NCI-H446 treated with DMSO at 0.1 percent for 48 hours (cell line): Measurements from ENCODE around the gene PCBP2.
A peak's percentile ranks its signal among the peaks of the same experiment; 100 is the strongest.

Experiments
- DNase-seq: peaks from one replicate; lab custom pipeline; 2025; lab: John Stamatoyannopoulos, UW

The PCBP2 gene

DNA sequence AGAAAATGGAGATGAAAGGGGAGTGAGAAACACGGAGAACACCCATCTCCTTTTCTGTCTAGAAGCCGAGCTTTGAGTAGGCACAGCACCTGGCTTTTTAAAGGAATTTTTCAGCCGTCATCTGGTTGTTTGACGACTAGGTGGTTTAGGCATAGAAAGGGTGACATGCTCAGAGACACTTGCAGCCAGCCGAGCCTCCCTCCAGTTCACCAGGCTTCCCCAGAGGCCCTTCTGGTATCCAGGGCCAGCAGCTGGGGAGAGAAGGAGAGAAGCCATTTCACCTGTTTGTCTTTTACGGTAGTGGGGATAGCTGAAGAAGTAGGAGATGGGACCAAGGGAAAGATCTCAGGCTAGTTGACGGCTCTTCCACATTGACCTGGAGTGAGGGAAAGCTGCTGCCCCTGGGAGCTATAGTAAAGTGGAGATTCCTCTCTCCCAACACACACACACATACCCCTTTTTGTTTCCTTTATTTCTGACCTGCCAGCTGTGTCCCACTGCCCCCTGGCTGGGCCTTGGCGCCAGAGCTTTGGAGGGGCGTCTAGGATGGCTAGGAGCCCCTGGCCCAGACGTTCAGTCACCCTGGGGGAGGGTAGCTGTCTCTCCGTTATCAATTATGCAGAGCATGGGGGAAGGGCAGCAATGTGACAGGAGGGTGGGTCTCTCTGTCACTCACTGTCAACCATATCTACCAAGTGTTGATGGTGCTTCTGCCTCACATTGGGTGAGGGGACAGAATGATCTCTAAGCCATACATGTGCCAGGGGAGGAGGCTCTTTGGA, 41.9 kb downstream of the PCBP2 start:
- DNase-seq: no peak

DNA sequence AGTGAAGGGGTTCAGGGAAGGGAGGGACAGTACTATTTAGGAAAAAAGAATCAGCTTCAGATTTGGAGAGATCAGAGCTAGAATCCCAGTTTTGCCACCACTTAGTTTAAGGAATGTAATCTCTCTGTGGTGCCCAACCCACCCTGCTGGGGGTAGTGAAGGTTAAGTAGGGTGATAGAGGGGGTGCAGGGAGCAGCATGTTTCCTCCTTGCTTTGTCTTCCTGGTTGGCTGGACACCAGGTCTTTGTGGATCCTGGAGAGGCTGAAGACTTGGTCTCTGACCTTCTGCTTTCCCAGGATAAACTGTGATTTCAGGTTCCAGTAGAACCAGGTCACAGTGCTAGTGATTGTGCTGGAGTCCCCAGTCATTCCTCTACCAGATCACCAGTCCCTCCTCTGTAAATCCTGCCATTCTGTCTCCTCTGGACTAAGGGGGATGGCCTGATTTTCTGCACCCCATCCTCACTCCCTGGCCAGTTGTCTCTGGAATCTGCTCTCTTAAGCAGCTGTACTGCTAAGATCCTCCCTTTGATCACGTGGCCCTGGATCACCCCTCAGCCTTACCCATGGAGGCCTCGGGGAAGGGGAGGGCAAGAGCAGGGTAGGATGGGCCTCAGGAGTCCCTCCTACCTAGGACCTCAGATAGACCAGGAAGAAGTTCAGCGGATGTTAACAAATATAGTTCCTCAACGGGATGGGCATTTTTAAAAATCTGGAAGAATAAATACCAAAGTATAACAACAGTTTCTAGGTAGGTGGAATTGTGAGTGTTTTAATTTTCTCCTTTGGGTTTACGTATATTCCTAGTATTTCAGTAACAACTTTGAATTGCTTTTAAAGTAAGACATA, 44.2 kb downstream of the PCBP2 start:
- DNase-seq: no peak

DNA sequence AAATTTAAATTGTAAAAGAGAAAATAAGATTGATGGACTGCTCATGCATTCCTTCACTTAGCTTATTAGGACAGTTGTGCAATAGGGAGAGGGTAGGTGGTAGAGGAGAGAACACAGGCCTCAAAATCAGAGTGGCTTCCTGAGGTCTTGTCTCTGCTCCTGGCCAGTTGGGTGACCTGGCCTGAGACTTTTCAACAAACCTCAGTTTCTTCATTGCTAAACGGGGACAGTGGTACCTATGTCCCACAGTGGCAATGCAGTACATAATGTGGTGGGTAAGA, 44.8 kb downstream of the PCBP2 start:
- DNase-seq: no peak

DNA sequence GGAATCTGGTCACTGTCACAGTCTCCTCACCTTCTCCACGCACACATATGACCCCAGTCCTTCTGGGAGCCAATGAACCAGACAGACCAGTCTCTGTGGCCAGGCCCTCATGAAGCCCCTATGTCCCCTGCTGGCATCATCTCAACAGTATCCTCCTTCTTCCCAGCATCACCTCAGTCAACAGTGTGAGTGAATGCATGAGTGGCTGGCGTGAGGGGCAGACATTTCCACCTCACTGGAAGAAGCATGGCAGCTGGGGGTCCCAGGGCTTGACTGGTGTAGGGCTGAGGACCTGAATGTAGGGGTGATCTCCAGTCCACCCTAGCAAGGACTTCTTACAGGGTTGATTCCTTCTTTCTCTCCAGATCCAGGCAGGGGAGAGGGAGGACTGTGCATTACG, 45.6 kb downstream of the PCBP2 start:
- DNase-seq: no peak

DNA sequence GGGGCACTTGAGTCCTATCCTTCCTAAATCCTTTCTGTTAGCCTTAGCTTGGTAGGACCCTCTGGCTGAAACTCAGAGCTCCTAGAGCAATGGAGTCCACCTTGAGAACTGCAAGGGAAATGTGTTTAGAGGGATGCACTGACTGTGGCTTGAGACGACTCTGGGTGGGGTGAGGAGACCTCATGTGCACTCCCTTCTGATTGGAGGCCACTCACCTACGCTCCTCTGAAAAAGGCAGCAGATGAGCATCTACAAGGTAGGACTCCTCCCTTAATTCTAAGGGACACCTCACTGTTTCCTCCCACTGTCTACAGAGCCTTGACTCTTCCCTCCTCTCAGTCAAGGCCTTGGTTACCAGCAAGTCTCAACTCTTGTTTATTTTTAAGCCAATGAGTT, 46.3 kb downstream of the PCBP2 start:
- DNase-seq: no peak

DNA sequence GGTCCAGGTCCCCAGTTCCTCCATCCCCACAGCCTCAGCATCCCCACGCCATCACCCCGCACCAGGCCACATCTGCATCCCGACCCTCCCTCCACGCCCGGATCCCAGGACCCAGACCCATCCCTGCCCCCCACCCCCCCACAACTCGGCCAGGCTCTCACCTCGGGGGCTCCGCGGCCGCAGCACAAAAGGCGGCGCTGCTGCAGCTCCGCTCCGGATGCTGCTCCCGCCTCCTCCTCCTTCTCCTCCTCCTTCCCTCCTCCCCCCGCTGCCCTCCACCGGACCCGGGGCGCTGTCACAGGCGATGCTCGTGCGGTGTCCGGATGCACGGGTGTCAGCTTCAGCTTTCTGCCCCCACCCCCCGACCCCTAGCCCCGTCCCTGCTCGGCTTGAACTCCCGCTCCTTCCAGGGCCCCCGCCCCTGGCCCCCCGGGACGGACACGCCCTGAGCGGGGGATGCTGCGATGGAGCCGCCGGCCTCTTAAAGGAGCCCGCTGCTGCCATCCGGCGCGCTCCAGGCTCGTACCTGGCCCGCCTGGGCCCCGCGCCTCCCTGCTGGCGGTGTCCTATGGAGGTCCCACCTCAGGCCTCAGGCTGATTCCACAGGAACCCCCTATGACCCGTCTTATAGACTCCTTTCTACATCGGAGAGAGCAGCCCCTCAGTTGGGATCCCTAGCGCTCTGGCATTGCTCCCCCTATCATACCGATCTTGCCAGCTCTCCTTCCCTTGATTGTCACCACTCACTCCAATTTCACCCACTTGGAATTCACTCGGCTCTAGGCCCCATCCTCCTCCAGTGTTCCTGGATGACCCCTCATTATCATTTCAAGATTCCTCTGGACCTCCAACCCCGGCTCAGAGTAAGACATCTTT, 47.6 kb downstream of the PCBP2 start, which contains the start of gene MAP3K12:
MAP3K12 (minus strand) TSS at position 193 of the 876 bp plus-strand sequence. CDS start 12,067 bp downstream, outside the sequence.
- no peak for DNase-seq

DNA sequence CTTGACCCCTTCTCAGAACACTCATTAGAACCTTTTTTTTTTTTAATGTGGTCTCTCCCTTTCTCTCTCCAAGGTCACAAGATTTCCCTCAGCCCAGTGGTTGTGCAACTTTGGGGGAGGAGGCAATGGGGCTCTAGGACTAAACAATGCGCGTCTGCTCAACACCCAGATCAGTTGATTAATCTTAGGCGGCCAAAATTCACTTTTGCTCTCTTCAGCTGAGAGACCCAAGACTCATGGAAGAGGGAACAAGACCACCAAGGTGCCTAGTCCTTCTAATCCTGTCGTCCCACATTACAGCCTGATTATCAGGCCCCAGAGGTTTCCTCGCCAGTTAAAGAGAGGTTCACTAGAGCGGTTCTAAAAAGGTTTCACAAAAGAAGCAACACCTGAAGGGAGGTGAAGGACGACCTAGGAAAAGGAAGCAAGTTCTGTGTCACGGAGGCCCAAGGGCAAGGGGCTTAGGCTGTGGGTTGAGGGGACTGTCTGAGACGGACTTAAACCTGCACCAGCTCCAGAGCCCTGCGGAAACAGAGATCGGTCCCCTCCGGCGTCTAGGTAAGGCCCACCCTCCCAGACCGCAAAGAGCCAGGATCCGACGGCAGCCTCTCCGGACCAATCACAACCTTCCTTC, 48.4 kb downstream of the PCBP2 start:
- DNase-seq: no peak

DNA sequence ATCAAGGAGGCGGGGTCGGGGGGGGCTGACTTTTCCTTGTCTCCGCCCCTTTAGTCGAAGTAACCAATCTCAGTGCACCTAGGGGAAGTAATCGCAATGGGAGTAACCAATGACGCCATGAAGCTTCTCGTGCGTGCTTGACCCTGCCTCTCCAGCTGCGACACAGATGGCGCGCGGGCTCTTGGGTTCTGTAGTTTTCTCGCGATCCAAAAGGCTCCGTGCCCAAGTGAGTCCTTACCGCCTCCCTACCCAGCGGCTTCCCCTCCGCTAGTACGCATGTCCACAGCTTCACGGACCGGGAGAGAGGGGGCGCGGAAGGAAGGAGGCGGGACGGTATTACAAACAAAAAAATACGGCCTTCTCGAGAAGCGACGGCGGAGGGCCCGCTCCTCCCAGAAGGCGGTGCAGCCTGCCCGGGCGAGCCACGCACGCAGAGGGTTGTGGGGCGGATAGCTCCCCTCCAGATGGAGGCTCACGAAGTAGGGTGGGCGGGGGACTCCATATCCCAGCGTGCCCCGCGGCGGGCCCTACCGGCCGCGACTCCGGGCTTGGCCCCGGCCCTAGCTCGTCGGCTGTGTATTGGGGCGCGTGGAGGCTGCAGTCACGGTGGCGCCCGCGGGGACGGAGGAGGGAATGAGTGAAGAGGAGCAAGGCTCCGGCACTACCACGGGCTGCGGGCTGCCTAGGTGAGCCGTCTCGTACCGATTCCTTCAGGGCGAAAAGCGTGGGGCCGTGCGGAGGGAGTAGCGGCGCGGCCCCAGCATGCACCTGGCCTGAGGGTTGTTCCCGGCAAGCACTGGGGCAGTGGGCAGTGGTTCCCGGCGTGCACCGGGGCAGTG, 49.1 kb downstream of the PCBP2 start, which contains the start of gene TARBP2:
TARBP2 (plus strand) TSS at position 508 of the 839 bp plus-strand sequence; CDS start at position 634, 126 bp downstream.
- DNase-seq: peak; percentile 98

DNA sequence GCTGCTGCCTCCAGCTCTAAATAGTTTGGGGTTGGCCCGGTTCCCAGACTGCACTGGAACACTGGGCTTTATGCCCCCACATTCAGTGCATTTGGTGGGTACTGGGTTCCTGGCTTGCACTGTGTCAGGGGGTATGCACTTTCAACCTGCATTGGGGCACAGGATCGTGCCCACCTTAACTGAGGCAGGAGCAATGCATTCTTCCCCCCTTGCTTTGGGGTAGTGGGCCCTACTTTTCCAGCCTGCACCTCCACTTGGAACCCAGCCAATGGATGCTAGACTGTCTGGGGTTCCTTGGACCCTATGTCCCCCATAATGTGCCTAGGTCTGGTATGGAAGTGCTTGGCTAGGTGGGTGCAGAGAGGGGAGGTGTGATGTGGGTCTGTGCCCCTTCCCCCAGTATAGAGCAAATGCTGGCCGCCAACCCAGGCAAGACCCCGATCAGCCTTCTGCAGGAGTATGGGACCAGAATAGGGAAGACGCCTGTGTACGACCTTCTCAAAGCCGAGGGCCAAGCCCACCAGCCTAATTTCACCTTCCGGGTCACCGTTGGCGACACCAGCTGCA, 49.8 kb downstream of the PCBP2 start:
- DNase-seq: no peak

DNA sequence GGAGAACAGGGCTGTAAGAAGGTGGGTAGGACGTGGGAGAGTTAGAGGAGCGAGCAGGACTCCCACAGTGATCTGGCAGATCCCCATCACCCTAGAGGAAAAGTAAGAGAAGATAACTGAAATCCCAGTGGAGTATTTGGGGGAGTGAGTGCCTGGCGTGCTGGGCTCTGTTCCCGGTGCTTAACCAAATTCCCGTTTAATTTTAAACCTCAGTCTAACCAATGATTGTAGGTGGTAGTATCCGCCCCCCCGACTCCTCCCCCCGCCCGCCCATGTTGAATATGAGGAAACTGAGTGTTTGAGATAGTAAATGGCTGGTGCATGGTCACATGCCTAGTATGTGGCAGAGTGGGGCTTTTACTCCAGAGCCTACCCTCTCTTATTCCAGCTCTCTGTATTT, 50.4 kb downstream of the PCBP2 start:
- no peak for DNase-seq

DNA sequence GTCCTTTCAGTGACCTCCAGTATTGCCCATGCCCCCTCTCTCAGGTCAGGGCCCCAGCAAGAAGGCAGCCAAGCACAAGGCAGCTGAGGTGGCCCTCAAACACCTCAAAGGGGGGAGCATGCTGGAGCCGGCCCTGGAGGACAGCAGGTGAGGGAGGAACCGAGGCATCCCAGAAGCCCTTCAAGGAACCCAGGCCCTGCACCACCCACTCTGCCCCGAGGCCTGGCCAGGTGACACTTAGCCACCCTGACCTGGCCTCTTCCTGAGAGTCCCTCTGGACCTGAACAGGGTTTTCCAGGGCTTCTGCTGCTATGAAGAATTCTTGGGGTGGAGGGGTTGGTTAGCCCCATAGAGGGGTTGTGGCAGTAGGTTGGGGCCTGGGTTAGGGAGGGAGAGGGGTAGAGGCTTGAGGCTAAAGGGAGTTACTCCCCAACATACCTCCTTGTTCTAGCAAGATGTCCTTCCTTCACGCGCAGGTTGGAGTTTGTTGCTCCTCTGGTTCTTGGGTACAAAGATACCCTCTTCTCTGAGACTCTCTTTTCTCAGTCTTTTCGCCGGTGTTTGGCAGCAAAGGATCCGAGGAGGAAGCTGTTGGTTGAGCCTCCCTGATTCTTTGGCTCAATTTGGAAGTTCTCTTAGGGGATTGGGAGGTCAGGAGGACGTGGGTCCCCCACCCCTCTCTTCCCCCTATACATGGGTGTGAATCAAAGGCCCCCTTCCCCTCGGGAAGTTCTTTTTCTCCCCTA, 51.3 kb downstream of the PCBP2 start:
- DNase-seq: no peak

DNA sequence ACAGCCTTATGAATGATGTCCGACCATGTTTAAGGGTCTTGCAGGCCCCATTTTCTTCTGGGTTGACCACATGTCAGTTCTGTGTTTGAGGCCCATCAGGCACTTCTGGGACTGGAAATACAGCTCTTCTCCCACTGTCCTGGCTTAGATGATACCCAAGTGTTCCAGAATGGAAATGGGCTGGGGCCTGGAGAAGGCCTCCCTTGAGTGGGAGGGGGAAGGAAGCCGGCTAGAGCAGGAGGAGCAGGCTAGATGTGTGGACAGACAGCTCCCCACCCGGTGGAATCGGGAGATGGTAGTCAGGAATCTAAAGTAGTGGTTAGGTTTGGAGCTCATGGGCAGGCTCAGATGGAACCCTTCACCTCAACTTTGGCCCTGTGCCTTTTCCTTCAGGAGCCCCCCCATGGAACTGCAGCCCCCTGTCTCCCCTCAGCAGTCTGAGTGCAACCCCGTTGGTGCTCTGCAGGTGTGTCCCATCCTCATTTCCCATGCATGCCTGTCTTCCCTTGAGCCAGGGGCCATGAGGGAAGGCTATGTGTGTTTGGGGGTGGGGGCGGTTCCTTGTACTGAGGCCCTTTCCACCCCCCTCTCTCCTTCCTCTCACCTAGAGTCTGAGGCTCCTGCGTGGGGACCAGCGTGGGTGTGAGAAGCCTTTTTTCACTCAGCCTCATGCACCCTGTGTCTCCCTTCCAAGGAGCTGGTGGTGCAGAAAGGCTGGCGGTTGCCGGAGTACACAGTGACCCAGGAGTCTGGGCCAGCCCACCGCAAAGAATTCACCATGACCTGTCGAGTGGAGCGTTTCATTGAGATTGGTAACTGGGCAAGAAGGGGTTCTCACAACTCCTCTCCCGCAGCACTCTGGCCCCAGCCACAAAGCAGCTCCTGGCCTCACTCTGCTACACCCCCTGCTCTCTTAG, 52.4 kb downstream of the PCBP2 start:
- no peak for DNase-seq

DNA sequence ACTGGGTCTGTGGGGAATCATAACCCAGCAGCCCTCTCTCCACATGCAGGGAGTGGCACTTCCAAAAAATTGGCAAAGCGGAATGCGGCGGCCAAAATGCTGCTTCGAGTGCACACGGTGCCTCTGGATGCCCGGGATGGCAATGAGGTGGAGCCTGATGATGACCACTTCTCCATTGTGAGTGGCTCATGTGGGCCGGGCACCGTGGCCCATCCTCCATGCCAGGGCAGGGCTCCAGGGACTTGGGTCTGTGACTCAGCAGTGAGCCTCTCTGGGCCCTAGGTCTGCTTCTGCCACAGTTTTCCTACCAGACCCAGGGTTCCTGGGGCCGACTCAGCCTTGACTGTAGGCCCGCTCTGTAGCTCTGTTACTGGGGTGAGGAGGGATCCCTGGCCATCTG, 53.2 kb downstream of the PCBP2 start:
- DNase-seq: no peak

DNA sequence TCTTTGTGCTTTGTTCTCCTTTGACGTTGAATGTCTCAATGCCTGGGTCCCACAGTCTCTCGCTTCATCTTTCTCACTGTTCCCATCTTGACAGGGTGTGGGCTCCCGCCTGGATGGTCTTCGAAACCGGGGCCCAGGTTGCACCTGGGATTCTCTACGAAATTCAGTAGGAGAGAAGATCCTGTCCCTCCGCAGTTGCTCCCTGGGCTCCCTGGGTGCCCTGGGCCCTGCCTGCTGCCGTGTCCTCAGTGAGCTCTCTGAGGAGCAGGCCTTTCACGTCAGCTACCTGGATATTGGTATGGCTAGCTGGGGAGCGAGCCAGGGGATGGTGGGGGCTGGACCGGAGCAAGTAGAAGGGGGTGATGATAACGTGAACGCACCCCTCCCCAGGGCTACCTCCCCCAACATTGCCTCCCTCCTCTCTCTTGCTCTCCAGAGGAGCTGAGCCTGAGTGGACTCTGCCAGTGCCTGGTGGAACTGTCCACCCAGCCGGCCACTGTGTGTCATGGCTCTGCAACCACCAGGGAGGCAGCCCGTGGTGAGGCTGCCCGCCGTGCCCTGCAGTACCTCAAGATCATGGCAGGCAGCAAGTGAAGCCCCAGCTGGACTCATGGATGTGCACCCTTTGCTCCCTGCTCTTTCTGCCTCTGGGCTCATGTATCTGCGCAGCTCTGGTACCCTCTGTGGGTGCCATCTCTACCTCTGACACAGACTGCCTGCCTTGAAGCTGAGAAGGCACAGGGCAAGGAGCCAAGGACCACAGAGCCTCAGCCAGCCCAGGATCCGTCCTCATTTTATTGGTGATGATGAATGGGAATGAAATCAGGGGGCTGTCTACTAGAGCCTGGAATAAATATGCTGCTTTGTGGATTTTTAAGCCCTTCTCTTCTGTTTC, 53.9 kb downstream of the PCBP2 start:
- no peak for DNase-seq

DNA sequence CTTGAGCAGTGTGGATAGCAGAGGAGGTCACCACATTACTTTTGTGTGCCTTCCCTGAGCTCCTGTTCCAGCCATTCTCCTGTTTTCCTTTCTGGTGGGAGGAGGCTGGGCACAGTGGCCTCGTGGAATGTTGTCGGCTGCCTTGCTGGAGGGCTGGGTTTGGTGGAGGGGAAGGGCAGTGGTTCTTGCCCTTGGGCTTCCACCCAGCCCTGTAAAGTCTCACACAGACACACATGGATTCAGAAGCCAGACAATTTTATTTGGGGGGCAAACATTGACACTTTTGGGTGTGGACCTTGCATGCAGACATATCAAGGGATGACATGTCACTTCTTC, 54.5 kb downstream of the PCBP2 start:
- no peak for DNase-seq

DNA sequence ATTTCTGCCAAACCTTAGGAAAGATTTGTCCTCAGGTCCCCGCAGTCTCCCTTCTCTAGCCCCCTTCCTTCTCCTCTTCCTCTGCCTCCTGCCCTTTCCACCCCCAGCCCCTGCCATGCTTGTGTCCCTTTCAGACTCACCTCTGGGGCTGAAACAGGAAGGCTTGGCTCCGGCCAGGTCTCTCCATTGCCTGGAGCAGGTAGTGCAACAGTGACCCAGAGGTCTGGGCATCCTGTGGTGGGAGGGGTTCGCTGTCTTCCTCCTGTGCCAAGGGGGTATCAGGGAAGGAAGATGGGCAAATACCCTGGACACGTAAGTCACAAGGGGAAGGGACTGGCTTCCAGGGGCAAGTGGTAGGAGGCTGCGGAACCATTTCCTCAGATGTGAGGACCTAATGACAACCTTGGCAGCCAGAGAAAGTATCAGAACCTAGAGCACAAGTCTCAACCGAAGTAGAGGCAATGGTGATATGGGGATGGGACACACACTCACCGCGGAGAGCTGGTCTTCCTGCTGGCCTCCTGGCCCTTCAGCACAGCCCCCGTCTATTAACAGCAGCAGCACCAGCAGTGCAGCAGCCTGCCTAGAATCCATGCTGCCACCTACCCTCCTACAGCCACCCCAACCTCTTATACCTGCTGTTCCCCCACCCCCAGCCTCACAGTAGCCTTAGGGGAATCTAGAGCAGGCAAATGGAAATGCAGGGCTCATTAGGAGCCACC, 55.1 kb downstream of the PCBP2 start, which contains the start of gene NPFF:
NPFF (minus strand) TSS at position 604 of the 722 bp plus-strand sequence; CDS start at position 594, 10 bp downstream.
- no peak for DNase-seq

DNA sequence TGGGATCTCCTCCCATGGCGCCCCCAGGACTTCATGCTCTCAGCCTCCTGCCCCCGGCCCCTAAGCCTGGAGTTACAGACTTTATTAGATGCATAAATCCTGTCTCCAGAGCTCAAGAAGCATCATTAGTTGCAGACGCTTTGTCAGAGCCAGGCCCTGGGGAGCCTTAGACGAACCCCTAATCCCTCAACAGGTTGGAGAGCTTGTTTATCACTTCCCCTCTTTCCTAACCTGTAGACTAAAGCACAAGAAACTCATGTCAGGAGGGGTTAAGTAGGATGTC, 55.6 kb downstream of the PCBP2 start:
- DNase-seq: no peak
